Epithelial cell of proximal tubule (primary cell): ENCODE measurements around the gene RASD2. TPM values are rescaled to one million over a fixed set of nuclear protein-coding genes. Genes with fewer than 3 reads are reported as not detected.

ENCODE experiments used
- DNase-seq: peaks from one replicate; pipeline ENCODE4 v3.0.0-alpha.2; 2011; ENCODE audit warnings: low read depth
- H3K4me3 ChIP-seq: 2 replicates; pipeline ENCODE4 v1.5.1; 2011; ENCODE audit warnings: low read depth, mild to moderate bottlenecking, low read length
- CTCF ChIP-seq: conservative IDR thresholded peaks from 2 replicates; pipeline ENCODE4 v1.5.1; 2012; ENCODE audit warnings: low read depth, mild to moderate bottlenecking, low read length
- total RNA-seq: library from RNA; depleted of rRNA; stranded (reverse); fragments of >200 nt; gene quantifications from 2 replicates; pipeline ENCODE4 v1.2.3, GENCODE V29; 2015

RASD2 gene
- total RNA-seq, 1 donor from 2014 or later = 0.12 TPM

GRCh38 chr22:35582861-35583670, 42.4 kb downstream of the RASD2 start:
- no peak overlapping the region for H3K4me3 ChIP-seq
- DNase-seq = no peak
- peak; percentile 92 for TF ChIP-seq CTCF

GRCh38 chr22:35586771-35587170, 46.1 kb downstream of the RASD2 start:
- no peak for TF ChIP-seq CTCF
- H3K4me3 ChIP-seq = no peak overlapping the region
- no peak for DNase-seq

- no peak for DNase-seq
- no peak for TF ChIP-seq CTCF
- H3K4me3 ChIP-seq = no peak overlapping the region
Observed at GRCh38 chr22:35587447-35587870, 46.8 kb downstream of the RASD2 start.

GRCh38 chr22:35587896-35588295, 47.3 kb downstream of the RASD2 start:
- no peak for TF ChIP-seq CTCF
- no peak for DNase-seq
- H3K4me3 ChIP-seq = no peak overlapping the region

- DNase-seq = peak; percentile 62
- no peak for TF ChIP-seq CTCF
- H3K4me3 ChIP-seq = no peak overlapping the region
Observed at GRCh38 chr22:35589071-35589755, 48.6 kb downstream of the RASD2 start.

- H3K4me3 ChIP-seq = no peak overlapping the region
- DNase-seq = no peak
- no peak for TF ChIP-seq CTCF
Observed at GRCh38 chr22:35589756-35590093, 49.1 kb downstream of the RASD2 start.
